NCI-H2227 (cell line): Measurements from ENCODE around the gene JAK2.
"Not testable (repeated sequence)": the region's sequence is repeated elsewhere in the genome, so short reads cannot be mapped to it uniquely, and the experiment has no call there.

Source experiments
- DNase-seq: peaks from one replicate; lab custom pipeline; 2025; ENCODE audit not compliant: unreplicated experiment; lab: John Stamatoyannopoulos, UW

The JAK2 gene

DNA sequence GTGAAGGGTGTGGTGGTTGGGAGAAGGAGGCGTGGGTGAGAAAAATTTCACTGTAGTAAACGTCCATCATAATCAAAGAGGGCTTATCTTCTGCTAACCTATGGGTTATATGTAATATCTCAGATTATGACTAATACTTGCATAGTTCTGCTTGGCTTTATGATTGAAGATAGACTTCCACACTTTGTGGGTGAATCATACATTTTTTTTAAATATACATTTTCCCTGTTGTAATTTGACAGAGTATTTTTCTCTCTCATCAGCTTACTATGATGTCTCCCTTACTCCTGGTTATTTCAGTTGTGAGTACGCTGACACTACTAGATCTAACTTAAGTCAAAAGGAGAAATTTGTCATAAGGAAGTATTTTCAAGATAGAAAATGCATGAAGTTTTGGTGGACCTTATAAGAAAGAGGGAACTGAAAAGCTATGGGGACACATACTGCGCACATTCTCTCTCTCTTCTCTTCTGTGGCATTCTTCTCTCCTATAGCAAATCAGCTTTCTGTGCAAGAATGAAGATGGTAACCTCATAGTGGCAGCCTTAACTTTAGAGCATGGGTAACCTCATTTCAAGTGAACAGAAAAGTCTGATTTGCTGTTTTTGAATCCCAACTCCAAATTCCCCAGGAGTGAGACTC lies 4.9 kb upstream of the JAK2 start:
- no peak for DNase-seq

DNA sequence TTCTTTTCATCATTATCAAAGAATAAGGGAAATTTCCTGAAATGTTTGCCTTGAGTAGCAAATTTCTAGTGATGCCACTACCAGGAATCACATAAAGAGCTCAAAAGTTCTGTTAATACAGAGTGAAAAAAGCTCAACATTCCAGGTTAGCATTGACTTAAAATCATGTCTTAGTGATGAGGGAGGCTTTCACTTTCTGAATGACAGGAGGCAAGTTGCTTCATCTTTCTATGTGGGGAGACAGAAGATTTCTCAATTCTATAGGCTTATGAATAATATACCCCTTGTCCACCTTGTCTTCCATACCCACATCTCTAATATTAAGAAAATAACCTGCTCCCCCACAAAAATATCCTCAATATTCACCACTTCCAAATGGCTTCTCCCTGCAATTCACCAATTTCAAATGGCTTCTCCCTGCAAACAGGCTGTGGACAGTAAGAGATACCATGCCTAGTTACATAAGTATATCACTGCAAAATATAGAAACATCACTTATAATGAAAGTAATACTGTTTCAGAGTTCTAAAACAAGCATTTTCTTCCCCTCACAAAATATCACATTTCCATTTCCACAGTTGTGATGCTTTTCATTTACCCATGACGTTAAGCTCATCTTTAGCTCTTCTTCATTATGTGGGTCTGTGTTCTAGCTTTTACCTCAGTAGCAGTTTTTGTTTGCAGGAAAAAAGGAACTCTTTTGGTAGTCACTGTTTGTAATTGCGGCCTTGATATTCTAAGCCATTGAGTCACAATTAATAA lies 2.2 kb upstream of the JAK2 start:
- DNase-seq: no peak

DNA sequence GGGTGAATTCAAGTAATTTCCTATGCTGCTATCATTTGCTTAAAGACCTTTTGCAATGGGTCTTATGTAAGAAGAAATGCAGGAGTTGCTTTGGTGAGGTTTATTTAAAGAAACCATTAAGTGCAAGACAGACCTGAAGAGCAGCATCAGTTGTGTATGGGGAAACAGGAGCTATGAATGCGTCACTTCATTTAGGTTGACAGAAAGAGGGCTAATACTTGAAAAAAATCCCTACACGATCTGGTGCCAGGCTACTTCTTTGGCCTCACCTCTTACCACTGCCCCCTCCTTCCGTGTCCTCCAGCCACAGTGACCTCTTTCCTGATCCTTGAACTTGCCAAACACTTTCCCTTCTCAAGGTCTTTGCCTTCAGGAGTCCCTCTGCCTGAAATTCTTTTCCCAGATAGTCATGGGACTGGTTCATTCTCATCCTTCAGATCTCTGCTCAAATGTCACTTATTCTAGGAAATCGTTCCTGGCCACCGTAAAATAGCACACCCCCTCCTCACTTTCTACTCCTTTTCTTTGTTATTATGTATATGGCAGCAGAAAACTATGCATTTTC lies 1.4 kb upstream of the JAK2 start:
- no peak for DNase-seq

- DNase-seq: peak; percentile 72
Measured at GRCh38 chr9:4984171-4984620, 876 bp upstream of the JAK2 start.

DNA sequence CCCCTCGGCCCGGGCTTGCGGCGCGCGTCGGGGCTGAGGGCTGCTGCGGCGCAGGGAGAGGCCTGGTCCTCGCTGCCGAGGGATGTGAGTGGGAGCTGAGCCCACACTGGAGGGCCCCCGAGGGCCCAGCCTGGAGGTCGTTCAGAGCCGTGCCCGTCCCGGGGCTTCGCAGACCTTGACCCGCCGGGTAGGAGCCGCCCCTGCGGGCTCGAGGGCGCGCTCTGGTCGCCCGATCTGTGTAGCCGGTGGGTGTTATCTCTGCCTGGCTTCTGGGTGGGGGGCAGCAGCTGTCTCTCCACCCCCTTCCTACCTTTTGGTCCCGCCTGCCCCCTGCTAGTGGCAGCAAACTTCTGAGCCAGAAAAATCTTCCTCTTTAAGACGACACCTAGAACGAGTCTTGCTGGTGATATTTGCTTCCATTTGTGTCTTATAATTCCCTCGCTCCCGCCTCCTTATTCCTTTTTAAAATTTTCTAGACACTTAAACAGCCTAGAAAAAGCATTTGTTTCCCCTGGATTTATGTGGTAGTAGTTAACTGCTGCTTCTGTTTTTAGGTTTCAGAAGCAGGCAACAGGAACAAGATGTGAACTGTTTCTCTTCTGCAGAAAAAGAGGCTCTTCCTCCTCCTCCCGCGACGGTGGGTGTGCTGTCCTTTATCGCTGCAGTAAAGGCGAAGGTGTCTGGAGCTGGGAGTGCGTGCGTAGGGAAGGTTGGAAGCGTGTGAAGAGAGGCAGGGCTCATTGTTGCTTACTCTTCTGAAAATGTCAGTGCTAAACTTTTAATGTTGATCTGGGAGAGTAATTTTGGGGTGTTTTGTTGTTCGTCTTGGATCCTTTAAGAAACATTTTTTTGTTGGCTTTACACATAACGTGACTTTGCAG lies 554 bp downstream of the JAK2 start:
- DNase-seq: peak; percentile 37

DNA sequence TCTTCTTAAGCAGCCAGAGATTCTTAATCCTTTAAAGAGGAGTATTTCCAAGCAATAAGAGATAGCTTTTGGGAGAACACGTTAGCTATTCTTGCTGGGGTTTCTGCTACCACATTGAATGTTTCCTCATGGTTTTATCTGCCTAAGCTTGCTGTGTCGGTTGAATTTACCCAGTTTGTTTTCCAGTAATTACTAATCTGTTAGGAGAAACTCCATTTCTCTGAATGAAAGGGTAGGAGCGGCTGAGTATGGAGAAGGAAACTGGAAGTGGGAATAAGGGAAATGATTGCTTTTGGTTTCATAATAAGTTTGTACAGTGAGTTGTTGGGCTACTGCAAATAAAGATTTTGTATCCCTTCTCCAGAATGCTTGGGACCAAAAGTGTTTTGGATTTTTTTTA lies 1.2 kb downstream of the JAK2 start:
- no peak for DNase-seq

DNA sequence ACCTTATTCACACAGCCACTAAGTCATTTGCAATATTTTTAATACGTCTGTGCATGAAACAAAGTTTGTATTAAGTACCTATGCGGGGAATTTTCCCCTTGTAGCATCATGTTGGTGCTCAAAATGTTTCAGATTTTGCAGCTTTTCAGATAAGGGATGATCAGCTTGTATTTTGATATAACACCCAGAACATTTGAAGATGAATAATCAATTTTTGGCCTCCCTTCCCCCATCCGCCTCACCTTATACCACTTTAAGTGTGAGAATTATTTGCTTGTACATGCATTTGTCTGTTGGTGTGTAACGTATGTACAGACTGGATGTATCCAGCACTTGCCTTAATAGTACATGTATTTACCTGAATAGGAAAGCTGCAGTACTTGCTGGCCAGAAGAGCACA lies 1.7 kb downstream of the JAK2 start:
- no peak for DNase-seq

- peak; percentile 75 for DNase-seq
Measured at GRCh38 chr9:4987961-4988421, 2.9 kb downstream of the JAK2 start.

DNA sequence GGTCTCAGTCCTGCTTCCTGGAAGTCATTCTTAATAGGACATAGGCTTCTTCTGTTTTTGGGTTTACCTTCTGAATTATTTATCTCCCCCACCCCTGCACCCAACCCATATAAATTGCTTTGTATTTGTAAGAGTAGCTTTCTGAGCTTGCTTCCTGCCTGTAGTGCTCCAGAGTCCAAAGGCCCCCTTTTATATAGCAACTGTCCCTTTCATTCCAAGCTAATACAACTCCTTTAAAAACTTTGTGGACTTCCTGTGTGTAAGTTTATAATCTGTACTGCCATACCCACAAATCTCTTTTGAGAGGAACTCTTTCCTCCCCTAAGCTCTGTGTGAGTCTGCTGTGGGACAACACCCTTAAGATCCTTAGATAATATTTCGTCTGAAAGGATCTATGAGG lies 7.8 kb downstream of the JAK2 start:
- DNase-seq: no peak

DNA sequence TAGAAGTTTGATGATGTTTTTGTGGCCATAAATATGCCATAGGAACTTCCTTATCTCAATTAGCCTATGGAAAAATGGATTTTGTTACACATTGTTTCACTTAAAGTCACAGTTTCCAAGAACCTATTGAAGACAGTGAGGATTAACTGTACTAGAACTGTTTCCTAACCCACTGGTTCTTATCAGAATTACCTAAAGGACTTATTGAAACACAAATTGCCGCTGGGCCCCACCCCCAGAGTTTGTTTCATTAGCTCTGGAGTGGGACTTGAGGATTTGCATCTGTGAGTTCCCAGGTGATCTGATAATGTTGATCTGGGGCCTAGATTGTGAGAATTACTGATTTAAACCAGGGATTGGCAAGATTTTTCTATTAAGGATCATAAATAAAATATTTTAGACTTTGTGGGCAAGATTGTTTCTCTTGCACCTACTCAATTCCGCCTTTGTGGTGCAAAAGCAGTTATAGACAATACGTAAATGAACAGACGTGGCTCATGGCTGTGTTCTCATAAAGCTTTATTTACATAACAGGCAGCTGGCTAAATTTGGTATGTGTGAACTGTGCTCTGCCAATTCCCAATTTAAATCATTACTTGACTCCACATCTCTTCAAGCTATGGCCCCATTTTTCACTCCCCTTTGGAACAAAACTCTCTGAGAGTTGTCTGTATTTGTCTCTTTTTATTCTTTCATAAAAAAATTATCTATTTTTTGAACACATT lies 9.3 kb downstream of the JAK2 start:
- no peak for DNase-seq

GRCh38 chr9:4997196-4997595 lies 12.1 kb downstream of the JAK2 start:
- DNase-seq: no peak

DNA sequence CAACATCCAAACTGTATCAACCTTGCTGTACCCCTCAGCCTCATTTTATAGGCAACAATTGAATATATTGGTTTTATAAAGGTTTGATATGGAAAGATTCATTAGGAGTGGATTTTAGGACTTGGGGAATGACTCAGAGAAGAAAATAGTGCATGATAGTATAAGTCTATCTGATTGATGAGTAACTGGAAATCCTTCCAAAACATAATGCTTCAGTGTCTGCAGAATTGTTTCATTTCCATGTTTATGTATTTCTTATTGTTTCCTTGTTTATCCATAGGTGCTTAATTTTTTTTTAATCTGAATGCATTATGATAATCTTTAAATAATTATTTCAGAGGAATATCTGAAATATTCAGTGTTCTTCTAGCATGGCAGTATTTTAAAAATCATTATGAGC lies 12.6 kb downstream of the JAK2 start:
- DNase-seq: no peak

GRCh38 chr9:5002811-5003210 lies 17.7 kb downstream of the JAK2 start:
- DNase-seq: no peak

DNA sequence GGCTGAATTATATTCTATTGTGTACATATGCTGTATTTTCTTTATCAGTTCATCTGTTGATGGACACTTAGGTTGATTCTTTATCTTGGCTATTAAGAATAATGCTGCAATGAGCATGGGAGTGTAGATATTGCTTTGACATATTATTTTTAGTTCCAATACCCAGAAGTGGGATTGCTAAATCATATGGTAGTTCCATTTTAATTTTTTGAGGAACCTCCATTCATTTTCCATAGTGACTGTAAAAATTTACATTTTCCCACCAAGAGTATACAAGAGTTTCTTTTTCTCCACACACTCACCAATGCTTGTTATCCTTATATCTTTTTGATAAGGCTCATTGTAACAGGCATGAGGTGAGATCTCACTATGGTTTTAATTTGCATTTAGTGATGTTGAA lies 19.4 kb downstream of the JAK2 start:
- no peak for DNase-seq

DNA sequence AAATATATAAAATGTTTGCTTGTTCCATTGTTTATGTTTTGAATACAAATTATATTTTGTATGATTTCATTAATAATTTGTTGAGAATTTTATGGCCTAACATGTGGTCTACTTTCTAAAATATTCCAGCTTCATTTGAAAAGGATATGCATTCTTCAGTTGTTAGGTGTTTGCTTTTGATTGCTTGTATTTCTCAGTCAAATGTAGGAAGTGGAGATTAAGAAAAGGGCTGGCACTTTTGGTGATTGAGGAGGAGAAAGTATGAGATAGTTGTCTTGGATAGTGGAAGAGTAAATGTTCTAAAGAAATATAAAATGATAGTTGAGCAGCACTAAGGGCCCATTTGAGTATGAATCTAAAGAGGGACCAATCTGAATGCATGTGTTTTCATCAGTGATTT lies 23.1 kb downstream of the JAK2 start:
- no peak for DNase-seq

DNA sequence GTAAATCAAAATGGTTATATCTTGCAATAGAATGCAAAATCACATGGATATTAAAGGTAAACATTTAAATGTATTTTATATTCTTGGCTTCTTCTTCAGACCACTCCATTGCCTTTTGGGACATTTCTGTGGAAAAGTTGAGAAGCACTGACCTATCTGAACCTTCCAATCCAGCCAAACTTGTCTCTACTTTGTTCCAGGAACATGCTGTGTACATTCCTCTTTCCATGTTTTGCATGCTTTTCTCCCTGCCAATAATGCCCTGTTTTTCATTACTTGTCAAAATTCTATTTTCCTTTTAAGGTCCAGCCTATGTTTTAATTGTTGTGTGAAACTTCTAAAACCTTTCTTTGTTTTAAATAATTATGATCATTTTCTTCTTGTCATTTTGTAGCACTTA lies 28.3 kb downstream of the JAK2 start:
- DNase-seq: no peak

DNA sequence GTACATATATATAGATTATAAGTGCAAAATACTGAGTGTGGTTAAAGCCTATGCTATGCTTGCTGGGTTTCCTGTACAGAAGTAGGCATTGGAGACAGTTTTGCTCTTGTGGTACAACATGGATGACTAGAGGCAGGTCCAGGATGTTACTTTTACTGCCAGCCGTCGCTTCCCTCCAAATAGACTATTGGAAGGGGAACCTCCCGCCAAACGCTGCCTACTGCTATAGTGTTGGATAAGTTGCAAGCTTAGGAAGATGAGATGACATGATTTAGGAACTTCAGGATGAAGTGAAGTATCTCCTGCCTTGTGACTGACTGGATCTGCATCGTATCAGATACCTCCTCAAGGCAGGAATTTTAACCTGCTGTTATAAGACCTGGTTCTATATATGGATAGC lies 30.9 kb downstream of the JAK2 start:
- DNase-seq: no peak

- no peak for DNase-seq
Measured at GRCh38 chr9:5025416-5025815, 40.3 kb downstream of the JAK2 start.

- not testable (repeated sequence) for DNase-seq
Measured at GRCh38 chr9:5031941-5032340, 46.9 kb downstream of the JAK2 start.

GRCh38 chr9:5040730-5041389 lies 55.8 kb downstream of the JAK2 start:
- DNase-seq: no peak
